Uterus (tissue), 2 donors: Measurements from ENCODE around the gene HSD17B7.
A peak's percentile ranks its signal among the peaks of the same experiment; 100 is the strongest.
"Not testable (repeated sequence)": the region's sequence is repeated elsewhere in the genome, so short reads cannot be mapped to it uniquely, and the experiment has no call there.

Source experiments
- POLR2A ChIP-seq, 2 donors: fragments of 450-650 bp; IDR thresholded peaks; one replicate each; pipeline ENCODE4 v1.6.1; 2016; ENCODE audit warnings: antibody characterized with exemption in 2 of 2, mild to moderate bottlenecking in 1 of 2, moderate library complexity in 1 of 2
- TF ChIP-seq, protein P1 (sequence below), 4 experiments: fragments of 200-600 bp in 2 of 4; fragments of 450-650 bp in 2 of 4; sonication (generic) in 2 of 4; IDR thresholded peaks; one replicate each; pipeline ENCODE4 v1.5.1; 2016 to 2019; ENCODE audit warnings: antibody characterized with exemption in 4 of 4, mild to moderate bottlenecking in 2 of 4, moderate library complexity in 1 of 4

- TF ChIP-seq, protein P1, sequence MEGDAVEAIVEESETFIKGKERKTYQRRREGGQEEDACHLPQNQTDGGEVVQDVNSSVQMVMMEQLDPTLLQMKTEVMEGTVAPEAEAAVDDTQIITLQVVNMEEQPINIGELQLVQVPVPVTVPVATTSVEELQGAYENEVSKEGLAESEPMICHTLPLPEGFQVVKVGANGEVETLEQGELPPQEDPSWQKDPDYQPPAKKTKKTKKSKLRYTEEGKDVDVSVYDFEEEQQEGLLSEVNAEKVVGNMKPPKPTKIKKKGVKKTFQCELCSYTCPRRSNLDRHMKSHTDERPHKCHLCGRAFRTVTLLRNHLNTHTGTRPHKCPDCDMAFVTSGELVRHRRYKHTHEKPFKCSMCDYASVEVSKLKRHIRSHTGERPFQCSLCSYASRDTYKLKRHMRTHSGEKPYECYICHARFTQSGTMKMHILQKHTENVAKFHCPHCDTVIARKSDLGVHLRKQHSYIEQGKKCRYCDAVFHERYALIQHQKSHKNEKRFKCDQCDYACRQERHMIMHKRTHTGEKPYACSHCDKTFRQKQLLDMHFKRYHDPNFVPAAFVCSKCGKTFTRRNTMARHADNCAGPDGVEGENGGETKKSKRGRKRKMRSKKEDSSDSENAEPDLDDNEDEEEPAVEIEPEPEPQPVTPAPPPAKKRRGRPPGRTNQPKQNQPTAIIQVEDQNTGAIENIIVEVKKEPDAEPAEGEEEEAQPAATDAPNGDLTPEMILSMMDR (IDR thresholded peaks at IDR 0.05) = peak in 3 of 4 experiments; percentile 50 to 82 (median 54)
- not testable (repeated sequence) for TF ChIP-seq POLR2A (IDR thresholded peaks at IDR 0.05)
These were observed 9.7 kb downstream of the HSD17B7 start for GRCh38 chr1:162799995-162800830.
